Endothelial cell of umbilical vein (primary cell): ENCODE data around the gene NAPB. TPM values are rescaled to one million over a fixed set of nuclear protein-coding genes. Genes with fewer than 3 reads are reported as not detected.

Source experiments
- BruUV-seq: library from RNA; stranded (reverse); fragments of 400-500 nt; replicated peaks from 2 replicates; lab custom pipeline; 2021; lab: Mats Ljungman, UMichigan
- CTCF ChIA-PET: fragments of 300-600, 350-600 bp; sonication (Branson Sonifier 250); formaldehyde crosslinking; loops from one replicate; lab custom pipeline; 2021; ENCODE audit warnings: antibody characterized with exemption, inconsistent platforms; lab: Charles Lee
- POLR2A ChIA-PET: fragments of 300-600, 350-600 bp; sonication (Branson Sonifier 250); formaldehyde crosslinking; loops from one replicate; lab custom pipeline; 2021; ENCODE audit warnings: antibody characterized with exemption, inconsistent platforms; lab: Charles Lee
- DNase-seq: peaks from one replicate; pipeline ENCODE4 v3.0.0-alpha.2; 2011; ENCODE audit warnings: low read depth, low spot score
- FAIRE-seq: peaks from 2 replicates; lab custom pipeline; 2011; peaks lifted over from hg19 to GRCh38; lab: Jason Lieb, UNC
- H2AFZ ChIP-seq: 2 replicates; pipeline ENCODE4 v1.6.0; 2012; ENCODE audit warnings: low read depth, low read length, control low read depth, inconsistent platforms
- H3K27ac ChIP-seq: 2 replicates; pipeline ENCODE4 v1.5.1; 2011; ENCODE audit warnings: low read depth, mild to moderate bottlenecking, control low read depth, low read length, moderate library complexity; ENCODE audit not compliant: insufficient read depth
- H3K27me3 ChIP-seq, 2 experiments: 2 replicates each; pipeline versions ENCODE4 v1.6.0 to v1.6.1; 2011; ENCODE audit warnings: low read length in 2 of 2, mixed read lengths in 1 of 2; ENCODE audit not compliant: control insufficient read depth in 2 of 2, insufficient read depth in 2 of 2
- H3K36me3 ChIP-seq, 2 experiments: 2 replicates in 1 of 2; 3 replicates in 1 of 2; pipeline ENCODE4 v1.5.1; 2011; ENCODE audit warnings: low read length in 2 of 2, mild to moderate bottlenecking in 1 of 2, moderate library complexity in 1 of 2; ENCODE audit not compliant: control insufficient read depth in 2 of 2, insufficient read depth in 2 of 2; ENCODE audit errors: extremely low read depth in 1 of 2
- H3K4me1 ChIP-seq: 3 replicates; pipeline ENCODE4 v1.5.1; 2011; ENCODE audit warnings: mild to moderate bottlenecking, low read length; ENCODE audit not compliant: control insufficient read depth, insufficient read depth; ENCODE audit errors: extremely low read depth
- H3K4me2 ChIP-seq: 2 replicates; pipeline ENCODE4 v1.6.1; 2011; ENCODE audit warnings: low read length, control low read depth, mixed read lengths; ENCODE audit not compliant: insufficient read depth
- H3K4me3 ChIP-seq, 3 experiments: fragments of 200-600 bp in 1 of 3; sonication (generic), shearing (Covaris generic) in 1 of 3; replicated peaks in 1 of 3; 2 replicates each; pipeline ENCODE4 v1.5.1; 2011 to 2016; ENCODE audit warnings: control low read depth in 3 of 3, low read length in 3 of 3, mild to moderate bottlenecking in 2 of 3, inconsistent platforms in 1 of 3, low read depth in 1 of 3, moderate library complexity in 1 of 3; ENCODE audit not compliant: insufficient read depth in 1 of 3
- H3K79me2 ChIP-seq: 2 replicates; pipeline ENCODE4 v1.6.0; 2012; ENCODE audit warnings: low read length, inconsistent platforms; ENCODE audit not compliant: control insufficient read depth, insufficient read depth
- H3K9ac ChIP-seq: replicated peaks from 2 replicates; pipeline ENCODE3; 2011; ENCODE audit warnings: low read length, control low read depth; ENCODE audit not compliant: insufficient read depth; ENCODE audit errors: extremely low read depth
- H3K9me1 ChIP-seq: replicated peaks from 3 replicates; pipeline ENCODE4 v1.6.0; 2011; ENCODE audit warnings: mild to moderate bottlenecking, low read length; ENCODE audit not compliant: control insufficient read depth, insufficient read depth; ENCODE audit errors: extremely low read depth
- H3K9me3 ChIP-seq: replicated peaks from 2 replicates; pipeline ENCODE4 v1.5.1; 2012; ENCODE audit warnings: low read length, inconsistent platforms; ENCODE audit not compliant: control insufficient read depth, insufficient read depth
- H4K20me1 ChIP-seq: replicated peaks from 2 replicates; pipeline ENCODE3; 2011; ENCODE audit warnings: mild to moderate bottlenecking, low read length; ENCODE audit not compliant: control insufficient read depth, insufficient read depth; ENCODE audit errors: extremely low read depth
- EZH2 ChIP-seq: IDR thresholded peaks from 2 replicates; pipeline ENCODE4 v1.6.1; 2012; ENCODE audit warnings: borderline replicate concordance, low read depth, mild to moderate bottlenecking, moderate library complexity, low read length, inconsistent platforms; ENCODE audit not compliant: severe bottlenecking
- FOS ChIP-seq: IDR thresholded peaks from 2 replicates; pipeline ENCODE4 v1.6.1; 2011; ENCODE audit warnings: mild to moderate bottlenecking, low read length, moderate library complexity, borderline replicate concordance; ENCODE audit not compliant: insufficient read depth
- GATA2 ChIP-seq: IDR thresholded peaks from 2 replicates; pipeline ENCODE4 v1.7.0; 2011; ENCODE audit warnings: low read depth, mild to moderate bottlenecking, moderate library complexity, mixed read lengths, low read length; ENCODE audit not compliant: insufficient read length, insufficient read depth
- JUN ChIP-seq: IDR thresholded peaks from 2 replicates; pipeline ENCODE4 v1.6.1; 2011; ENCODE audit warnings: borderline replicate concordance, low read depth; ENCODE audit not compliant: insufficient read length, insufficient read depth
- MYC ChIP-seq: IDR thresholded peaks from one replicate; pipeline ENCODE4 v1.6.1; 2011; ENCODE audit warnings: mild to moderate bottlenecking, low read depth, low read length
- POLR2A ChIP-seq: IDR thresholded peaks from 2 replicates; pipeline ENCODE4 v1.6.1; 2012; ENCODE audit warnings: low read depth, mild to moderate bottlenecking, control low read depth, low read length
- POLR2AphosphoS5 ChIP-seq: IDR thresholded peaks from 2 replicates; pipeline ENCODE4 v1.6.1; 2012; ENCODE audit warnings: low read depth, mild to moderate bottlenecking, control low read depth, low read length, moderate library complexity; ENCODE audit not compliant: insufficient read depth
- dilution Hi-C: fragments of 300-500 bp; cut with MboI; formaldehyde crosslinking; loops from one replicate; pipeline ENCODE4 v1.15.0; 2019; ENCODE audit warnings: low sequenced_read_pairs; ENCODE audit not compliant: extremely low pct_ligation_motif_present
- intact Hi-C: fragments of 100-400 bp; cut with micrococcal nuclease; formaldehyde crosslinking; loops from one replicate; pipeline ENCODE4 v1.10.0; 2022
- polyA plus RNA-seq, 4 experiments: library from polyadenylated mRNA; depleted of rRNA in 3 of 4; stranded (reverse) in 3 of 4; unstranded in 1 of 4; fragments of >200 nt; gene quantifications; 2 replicates each; pipeline versions ENCODE4 v1.2.1 to v1.2.3, GENCODE V29; 2011 to 2012; ENCODE audit warnings: missing spikeins in 1 of 4
- total RNA-seq: library from RNA; stranded (reverse); gene quantifications from 2 replicates; pipeline ENCODE4 v1.2.3, GENCODE V29; 2021
- TF ChIP-seq, protein P1 (sequence below), 2 donors: IDR thresholded peaks; 1 replicate in 1 of 2; 2 replicates in 1 of 2; pipeline ENCODE4 v1.5.1; 2011; ENCODE audit warnings: low read length in 2 of 2, mild to moderate bottlenecking in 2 of 2, moderate library complexity in 2 of 2, control low read depth in 1 of 2, inconsistent platforms in 1 of 2, low read depth in 1 of 2; ENCODE audit not compliant: insufficient read depth in 1 of 2; ENCODE audit errors: extremely low read depth in 1 of 2
- TF ChIP-seq, protein P2 (sequence below): IDR thresholded peaks from 2 replicates; pipeline ENCODE4 v1.6.1; 2011; ENCODE audit not compliant: insufficient read depth, insufficient read length

NAPB gene
- total and polyA plus RNA-seq, 2 donors (not counting 3 experiments of a cell fraction or from before 2014, with no cell fraction given), result 4.7 to 10.1 TPM

DNA sequence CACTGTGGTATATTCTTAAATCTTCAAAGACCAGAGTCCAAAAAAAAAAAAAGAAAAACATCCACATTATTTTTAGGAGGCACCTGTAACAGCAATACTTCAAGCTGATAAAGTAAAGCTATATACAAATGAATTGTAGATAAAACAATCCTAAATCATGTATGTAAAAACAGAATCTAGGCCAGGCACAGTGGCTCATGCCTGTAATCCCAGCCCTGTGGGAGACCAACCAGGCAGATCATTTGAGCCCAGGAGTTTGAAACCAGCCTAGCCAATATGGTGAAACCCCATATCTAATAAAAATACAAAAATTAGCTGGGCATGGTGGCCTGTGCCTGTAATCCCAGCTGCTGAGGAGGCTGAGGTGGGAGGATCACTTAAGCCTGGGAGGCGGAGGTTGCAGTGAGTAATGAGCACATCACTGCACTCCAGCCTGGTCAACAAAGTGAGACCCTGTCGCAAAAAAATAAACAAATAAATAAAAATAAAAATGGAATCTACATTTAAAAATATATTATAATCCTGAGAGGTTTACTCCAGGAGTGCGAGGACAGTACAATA is 7.3 kb downstream of the NAPB start:
- no peak for FAIRE-seq

More for the DNA sequence above, 7.3 kb downstream of the NAPB start:
- DNase-seq, result no peak
- no TSS peak for BruUV-seq
- ChIA-PET POLR2A (no interaction called here), CTCF (no interaction called here)
- Histone ChIP-seq H3K9me1 (no peaks in the 10 kb centered on the region), H3K4me2 (no peak overlapping the region), H3K9ac (no peak overlapping the region), H3K4me1 (no peaks in the 10 kb centered on the region), H3K9me3 (no peaks in the 10 kb centered on the region), H3K79me2 (peaks cover 86% of the 10 kb centered on the region), H4K20me1 (peaks cover 6% of the 10 kb centered on the region), H3K36me3 (no peaks in the 10 kb centered on the region), H3K27ac (no peak overlapping the region), H2AFZ (no peak overlapping the region), H3K4me3 (no peak overlapping the region), H3K27me3 (no peaks in the 10 kb centered on the region)
- intact Hi-C loops (no loop called here), dilution Hi-C loops (no loop called here)
- no peak for TF ChIP-seq POLR2A
- no peak for TF ChIP-seq MYC
- no peak for TF ChIP-seq POLR2AphosphoS5
- TF ChIP-seq EZH2, result no peak
- TF ChIP-seq, protein P1, sequence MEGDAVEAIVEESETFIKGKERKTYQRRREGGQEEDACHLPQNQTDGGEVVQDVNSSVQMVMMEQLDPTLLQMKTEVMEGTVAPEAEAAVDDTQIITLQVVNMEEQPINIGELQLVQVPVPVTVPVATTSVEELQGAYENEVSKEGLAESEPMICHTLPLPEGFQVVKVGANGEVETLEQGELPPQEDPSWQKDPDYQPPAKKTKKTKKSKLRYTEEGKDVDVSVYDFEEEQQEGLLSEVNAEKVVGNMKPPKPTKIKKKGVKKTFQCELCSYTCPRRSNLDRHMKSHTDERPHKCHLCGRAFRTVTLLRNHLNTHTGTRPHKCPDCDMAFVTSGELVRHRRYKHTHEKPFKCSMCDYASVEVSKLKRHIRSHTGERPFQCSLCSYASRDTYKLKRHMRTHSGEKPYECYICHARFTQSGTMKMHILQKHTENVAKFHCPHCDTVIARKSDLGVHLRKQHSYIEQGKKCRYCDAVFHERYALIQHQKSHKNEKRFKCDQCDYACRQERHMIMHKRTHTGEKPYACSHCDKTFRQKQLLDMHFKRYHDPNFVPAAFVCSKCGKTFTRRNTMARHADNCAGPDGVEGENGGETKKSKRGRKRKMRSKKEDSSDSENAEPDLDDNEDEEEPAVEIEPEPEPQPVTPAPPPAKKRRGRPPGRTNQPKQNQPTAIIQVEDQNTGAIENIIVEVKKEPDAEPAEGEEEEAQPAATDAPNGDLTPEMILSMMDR (IDR thresholded peaks at IDR 0.05; ENCODE audit: extremely low read depth in 1 of 2, insufficient read depth in 1 of 2, low read depth in 1 of 2, low read length in 2 of 2), result no peak
- no peak for TF ChIP-seq JUN
- no peak for TF ChIP-seq GATA2
- TF ChIP-seq, protein P2, sequence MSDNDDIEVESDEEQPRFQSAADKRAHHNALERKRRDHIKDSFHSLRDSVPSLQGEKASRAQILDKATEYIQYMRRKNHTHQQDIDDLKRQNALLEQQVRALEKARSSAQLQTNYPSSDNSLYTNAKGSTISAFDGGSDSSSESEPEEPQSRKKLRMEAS, result no peak
- no peak for TF ChIP-seq FOS
